Osteoblast (primary cell): ENCODE measurements around the gene GSTA4. TPM values are rescaled to one million over a fixed set of nuclear protein-coding genes. Genes with fewer than 3 reads are reported as not detected.
A peak's percentile ranks its signal among the peaks of the same experiment; 100 is the strongest.

Experiments used
- DNase-seq: peaks from one replicate; pipeline ENCODE4 v3.0.0; 2011; ENCODE audit warnings: low spot score, mixed read lengths; ENCODE audit not compliant: insufficient read length; ENCODE audit errors: missing footprints
- H2AFZ ChIP-seq: 2 replicates; pipeline ENCODE4 v1.6.0; 2011; ENCODE audit warnings: mild to moderate bottlenecking, low read length
- H3K27ac ChIP-seq: 2 replicates; pipeline ENCODE4 v1.5.1; 2011; ENCODE audit warnings: mild to moderate bottlenecking, low read depth, low read length, moderate library complexity
- H3K27me3 ChIP-seq: 2 replicates; pipeline ENCODE4 v1.6.0; 2012; ENCODE audit warnings: mild to moderate bottlenecking, control low read depth, inconsistent platforms, low read length, moderate library complexity; ENCODE audit not compliant: insufficient read depth
- H3K36me3 ChIP-seq: 2 replicates; pipeline ENCODE4 v1.5.1; 2011; ENCODE audit warnings: mild to moderate bottlenecking, low read length, control low read depth, moderate library complexity; ENCODE audit not compliant: insufficient read depth
- H3K4me1 ChIP-seq: 2 replicates; pipeline ENCODE4 v1.5.1; 2011; ENCODE audit warnings: mild to moderate bottlenecking, low read length, control low read depth, moderate library complexity; ENCODE audit not compliant: insufficient read depth
- H3K4me2 ChIP-seq: 2 replicates; pipeline ENCODE4 v1.6.0; 2011; ENCODE audit warnings: mild to moderate bottlenecking, low read length; ENCODE audit not compliant: insufficient read depth
- H3K4me3 ChIP-seq: fragments of 200-600 bp; sonication (generic); 3 replicates; pipeline ENCODE4 v1.5.1; 2012; ENCODE audit warnings: mild to moderate bottlenecking, low read length, inconsistent platforms; ENCODE audit not compliant: insufficient read depth
- H3K79me2 ChIP-seq: 2 replicates; pipeline ENCODE4 v1.6.0; 2012; ENCODE audit warnings: mild to moderate bottlenecking, low read length, control low read depth, inconsistent platforms; ENCODE audit not compliant: insufficient read depth
- H3K9me3 ChIP-seq: 2 replicates; pipeline ENCODE4 v1.5.1; 2011; ENCODE audit warnings: low read depth, low read length, control low read depth
- H4K20me1 ChIP-seq: 2 replicates; pipeline ENCODE4 v1.6.0; 2012; ENCODE audit warnings: mild to moderate bottlenecking, low read length, control low read depth; ENCODE audit not compliant: insufficient read depth
- total RNA-seq: library from RNA; depleted of rRNA; stranded (reverse); fragments of >200 nt; gene quantifications from 2 replicates; pipeline ENCODE4 v1.2.3, GENCODE V29; 2012
- TF ChIP-seq, protein P1 (sequence below): IDR thresholded peaks from 2 replicates; pipeline ENCODE4 v1.5.1; 2011; ENCODE audit warnings: mild to moderate bottlenecking, low read depth, low read length, moderate library complexity; ENCODE audit errors: extremely low read depth

GSTA4 gene
- total RNA-seq, 1 donor, result 36.2 TPM

DNA sequence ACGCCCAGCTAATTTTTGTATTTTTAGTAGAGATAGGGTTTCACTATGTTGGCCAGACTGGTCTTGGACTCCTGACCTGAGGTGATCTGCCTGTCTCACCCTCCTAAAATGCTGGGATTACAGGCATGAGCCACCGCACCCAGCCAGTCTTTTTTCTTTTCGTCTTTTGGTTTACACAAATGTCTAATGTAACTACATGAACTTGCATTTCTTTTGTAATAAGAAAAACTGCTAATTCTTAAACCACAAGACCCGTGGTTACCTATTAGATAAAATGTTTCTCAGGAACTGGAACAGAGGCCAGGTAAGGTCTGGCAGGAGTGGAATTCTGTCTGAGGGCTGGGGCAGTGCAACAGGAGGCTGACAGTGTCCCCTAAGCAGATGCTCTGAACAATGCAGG, 52.9 kb downstream of the GSTA4 start:
- Histone ChIP-seq H3K27ac (no peak overlapping the region), H3K27me3 (peaks cover 8% of the 10 kb centered on the region), H2AFZ (no peak overlapping the region), H3K4me2 (no peak overlapping the region), H4K20me1 (no peaks in the 10 kb centered on the region), H3K36me3 (no peaks in the 10 kb centered on the region), H3K9me3 (no peaks in the 10 kb centered on the region), H3K4me1 (peaks cover 15% of the 10 kb centered on the region), H3K4me3 (no peak overlapping the region), H3K79me2 (no peaks in the 10 kb centered on the region)
- DNase-seq, result no peak
- TF ChIP-seq, protein P1, sequence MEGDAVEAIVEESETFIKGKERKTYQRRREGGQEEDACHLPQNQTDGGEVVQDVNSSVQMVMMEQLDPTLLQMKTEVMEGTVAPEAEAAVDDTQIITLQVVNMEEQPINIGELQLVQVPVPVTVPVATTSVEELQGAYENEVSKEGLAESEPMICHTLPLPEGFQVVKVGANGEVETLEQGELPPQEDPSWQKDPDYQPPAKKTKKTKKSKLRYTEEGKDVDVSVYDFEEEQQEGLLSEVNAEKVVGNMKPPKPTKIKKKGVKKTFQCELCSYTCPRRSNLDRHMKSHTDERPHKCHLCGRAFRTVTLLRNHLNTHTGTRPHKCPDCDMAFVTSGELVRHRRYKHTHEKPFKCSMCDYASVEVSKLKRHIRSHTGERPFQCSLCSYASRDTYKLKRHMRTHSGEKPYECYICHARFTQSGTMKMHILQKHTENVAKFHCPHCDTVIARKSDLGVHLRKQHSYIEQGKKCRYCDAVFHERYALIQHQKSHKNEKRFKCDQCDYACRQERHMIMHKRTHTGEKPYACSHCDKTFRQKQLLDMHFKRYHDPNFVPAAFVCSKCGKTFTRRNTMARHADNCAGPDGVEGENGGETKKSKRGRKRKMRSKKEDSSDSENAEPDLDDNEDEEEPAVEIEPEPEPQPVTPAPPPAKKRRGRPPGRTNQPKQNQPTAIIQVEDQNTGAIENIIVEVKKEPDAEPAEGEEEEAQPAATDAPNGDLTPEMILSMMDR, result no peak

- no peak overlapping the region for H2AFZ ChIP-seq
- H3K9me3 ChIP-seq, result no peaks in the 10 kb centered on the region
- no peak overlapping the region for H3K4me2 ChIP-seq
- no peak overlapping the region for H3K27ac ChIP-seq
- no peaks in the 10 kb centered on the region for H3K79me2 ChIP-seq
- H3K4me3 ChIP-seq, result no peak overlapping the region
- no peaks in the 10 kb centered on the region for H3K27me3 ChIP-seq
- H3K36me3 ChIP-seq, result no peaks in the 10 kb centered on the region
- TF ChIP-seq, protein P1, result no peak
- H3K4me1 ChIP-seq, result peaks cover 15% of the 10 kb centered on the region
- no peak for DNase-seq
- H4K20me1 ChIP-seq, result no peaks in the 10 kb centered on the region
Observed at GRCh38 chr6:52937908-52938307, 57.2 kb downstream of the GSTA4 start.

DNA sequence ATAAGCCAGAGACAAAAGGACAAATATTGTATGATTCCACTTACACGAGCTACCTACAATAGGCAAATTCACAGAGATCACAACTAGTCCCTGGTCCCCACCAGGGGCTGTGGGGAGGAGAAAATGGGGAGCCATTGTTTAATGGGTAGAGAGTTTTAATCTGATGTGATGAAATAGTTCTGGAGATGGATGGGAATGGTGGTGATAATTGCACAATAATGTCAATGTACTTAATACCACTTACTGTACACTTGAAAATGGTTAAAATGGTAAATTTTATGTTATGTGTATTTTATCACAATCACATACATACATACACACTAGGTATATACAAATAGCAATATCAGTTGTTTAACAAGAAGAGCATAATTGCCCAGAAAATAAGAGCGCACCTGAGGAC, 61.3 kb downstream of the GSTA4 start:
- H3K4me2 ChIP-seq, result no peak overlapping the region
- H3K36me3 ChIP-seq, result no peaks in the 10 kb centered on the region
- H3K79me2 ChIP-seq, result no peaks in the 10 kb centered on the region
- no peak overlapping the region for H3K4me3 ChIP-seq
- no peak overlapping the region for H3K27ac ChIP-seq
- TF ChIP-seq, protein P1, result no peak
- no peaks in the 10 kb centered on the region for H3K9me3 ChIP-seq
- peaks cover 29% of the 10 kb centered on the region for H3K4me1 ChIP-seq
- H4K20me1 ChIP-seq, result no peaks in the 10 kb centered on the region
- no peak overlapping the region for H2AFZ ChIP-seq
- no peak for DNase-seq
- no peaks in the 10 kb centered on the region for H3K27me3 ChIP-seq

GRCh38 chr6:52931351-52931750, 63.7 kb downstream of the GSTA4 start:
- H4K20me1 ChIP-seq, result no peaks in the 10 kb centered on the region
- no peak overlapping the region for H3K4me2 ChIP-seq
- H3K9me3 ChIP-seq, result no peaks in the 10 kb centered on the region
- DNase-seq, result no peak
- no peak overlapping the region for H3K27ac ChIP-seq
- TF ChIP-seq, protein P1, result no peak
- peak overlapping the region; percentile 21 for H2AFZ ChIP-seq
- H3K36me3 ChIP-seq, result no peaks in the 10 kb centered on the region
- no peaks in the 10 kb centered on the region for H3K79me2 ChIP-seq
- no peak overlapping the region for H3K4me3 ChIP-seq
- H3K4me1 ChIP-seq, result peaks cover 15% of the 10 kb centered on the region
- no peaks in the 10 kb centered on the region for H3K27me3 ChIP-seq
